Measurements from ENCODE around the gene FES.

The FES gene

DNA sequence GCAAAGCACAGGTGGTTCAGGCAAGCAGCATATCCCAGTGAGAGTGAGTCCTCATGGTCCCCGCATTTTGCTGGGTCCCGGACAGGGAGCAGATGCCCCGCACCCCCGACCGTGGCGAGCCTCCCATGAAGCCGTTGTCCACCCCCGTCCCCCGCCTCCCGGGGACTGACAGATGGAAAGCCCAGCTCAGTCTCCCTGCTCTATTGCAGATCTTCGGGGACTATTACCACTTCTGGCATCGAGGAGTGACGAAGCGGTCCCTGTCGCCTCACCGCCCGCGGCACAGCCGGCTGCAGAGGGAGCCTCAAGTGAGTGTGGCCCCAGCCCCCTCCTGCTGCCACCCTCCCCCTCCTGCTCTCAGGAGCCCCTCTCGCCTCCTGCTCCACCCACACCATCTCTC lies 8.3 kb upstream of the FES start:
- H3K27me3 ChIP-seq (replicated peaks; ENCODE audit: control insufficient read depth, insufficient read depth, low read length, poor library complexity, severe bottlenecking), result no peaks in the 10 kb centered on the region
- no peak for DNase-seq
- H3K27ac ChIP-seq (ENCODE audit: insufficient read depth, low read length, poor library complexity, severe bottlenecking), result no peak overlapping the region
- H3K4me3 ChIP-seq (ENCODE audit: insufficient read depth, low read depth, low read length, poor library complexity, severe bottlenecking), result no peak overlapping the region
- H3K36me3 ChIP-seq (ENCODE audit: control insufficient read depth, insufficient read depth, low read length), result peaks cover 49% of the 10 kb centered on the region
- no peaks in the 10 kb centered on the region for H3K9me3 ChIP-seq (ENCODE audit: control insufficient read depth, low read length)
- H3K4me1 ChIP-seq (ENCODE audit: control insufficient read depth, insufficient read depth, low read length, poor library complexity, severe bottlenecking), result peaks cover 26% of the 10 kb centered on the region

DNA sequence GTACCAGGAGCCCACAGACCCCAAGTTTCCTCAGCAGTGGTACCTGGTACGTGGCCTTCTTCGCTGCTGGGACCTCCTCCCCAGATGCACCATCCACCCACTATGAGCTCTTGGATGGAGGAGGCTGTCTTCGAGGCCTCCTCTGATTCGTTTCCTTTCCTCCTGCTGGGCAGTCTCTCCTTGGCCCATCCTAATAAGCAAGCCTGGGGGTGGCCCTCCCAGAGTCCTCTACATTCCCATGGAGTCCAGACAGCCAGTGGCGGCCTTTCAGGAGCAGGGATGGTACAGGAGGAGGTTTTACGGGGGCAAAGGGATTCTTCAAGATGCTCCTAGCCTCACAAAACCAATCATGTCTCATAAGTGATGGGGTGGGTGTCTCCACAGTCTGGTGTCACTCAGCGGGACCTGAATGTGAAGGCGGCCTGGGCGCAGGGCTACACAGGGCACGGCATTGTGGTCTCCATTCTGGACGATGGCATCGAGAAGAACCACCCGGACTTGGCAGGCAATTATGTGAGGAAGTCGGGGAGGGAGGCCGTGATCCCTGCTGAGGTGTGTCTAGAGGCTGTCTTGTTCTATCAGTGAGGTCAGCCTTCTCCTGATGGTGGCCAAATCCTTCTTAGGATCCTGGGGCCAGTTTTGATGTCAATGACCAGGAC lies 7.7 kb upstream of the FES start:
- no peak overlapping the region for H3K27ac ChIP-seq (ENCODE audit: insufficient read depth, low read length, poor library complexity, severe bottlenecking)

DNA sequence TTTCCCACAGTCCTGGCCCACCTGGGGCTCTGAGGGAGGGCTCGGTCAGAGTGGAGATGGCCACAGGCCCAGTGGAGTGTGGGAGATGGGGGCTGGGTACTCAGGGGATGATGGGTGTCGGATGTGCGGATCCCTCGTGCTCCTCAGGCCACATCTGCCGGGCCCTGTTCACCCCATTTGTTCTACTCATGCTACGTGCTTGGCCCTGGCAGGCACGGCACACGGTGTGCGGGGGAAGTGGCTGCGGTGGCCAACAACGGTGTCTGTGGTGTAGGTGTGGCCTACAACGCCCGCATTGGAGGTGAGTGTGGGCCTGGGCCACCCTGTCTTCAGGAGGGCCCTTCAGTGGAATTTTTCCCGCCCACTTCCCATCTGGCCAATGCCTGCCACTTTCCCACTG lies 7.0 kb upstream of the FES start:
- DNase-seq, result no peak
- Histone ChIP-seq H3K4me3 (ENCODE audit: insufficient read depth, low read depth, low read length, poor library complexity, severe bottlenecking) (no peak overlapping the region), H3K36me3 (ENCODE audit: control insufficient read depth, insufficient read depth, low read length) (peaks cover 58% of the 10 kb centered on the region)

More for the DNA sequence above, 7.7 kb upstream of the FES start:
- Histone ChIP-seq H3K4me3 (ENCODE audit: insufficient read depth, low read depth, low read length, poor library complexity, severe bottlenecking) (no peak overlapping the region), H3K9me3 (ENCODE audit: control insufficient read depth, low read length) (no peaks in the 10 kb centered on the region), H3K27me3 (replicated peaks; ENCODE audit: control insufficient read depth, insufficient read depth, low read length, poor library complexity, severe bottlenecking) (no peaks in the 10 kb centered on the region), H3K4me1 (ENCODE audit: control insufficient read depth, insufficient read depth, low read length, poor library complexity, severe bottlenecking) (peaks cover 25% of the 10 kb centered on the region), H3K36me3 (ENCODE audit: control insufficient read depth, insufficient read depth, low read length) (peaks cover 53% of the 10 kb centered on the region)
- DNase-seq, result no peak

DNA sequence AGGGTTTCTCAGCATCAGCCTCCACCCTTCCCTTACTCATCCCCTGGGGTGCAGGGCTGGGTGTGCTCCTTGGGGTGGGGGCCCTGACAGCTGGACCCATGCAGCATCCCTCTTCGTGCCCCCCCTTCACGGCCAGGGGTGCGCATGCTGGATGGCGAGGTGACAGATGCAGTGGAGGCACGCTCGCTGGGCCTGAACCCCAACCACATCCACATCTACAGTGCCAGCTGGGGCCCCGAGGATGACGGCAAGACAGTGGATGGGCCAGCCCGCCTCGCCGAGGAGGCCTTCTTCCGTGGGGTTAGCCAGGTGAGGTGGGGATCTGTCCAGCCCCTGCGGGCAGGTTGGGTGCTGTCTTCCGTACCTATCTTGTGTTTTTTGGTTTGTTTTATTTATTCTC lies 6.3 kb upstream of the FES start:
- H3K4me3 ChIP-seq (ENCODE audit: insufficient read depth, low read depth, low read length, poor library complexity, severe bottlenecking), result no peak overlapping the region
- H3K4me1 ChIP-seq (ENCODE audit: control insufficient read depth, insufficient read depth, low read length, poor library complexity, severe bottlenecking), result peaks cover 15% of the 10 kb centered on the region

More for the DNA sequence above, 7.0 kb upstream of the FES start:
- Histone ChIP-seq H3K9me3 (ENCODE audit: control insufficient read depth, low read length) (no peaks in the 10 kb centered on the region), H3K27ac (ENCODE audit: insufficient read depth, low read length, poor library complexity, severe bottlenecking) (no peak overlapping the region), H3K4me1 (ENCODE audit: control insufficient read depth, insufficient read depth, low read length, poor library complexity, severe bottlenecking) (peaks cover 22% of the 10 kb centered on the region), H3K27me3 (replicated peaks; ENCODE audit: control insufficient read depth, insufficient read depth, low read length, poor library complexity, severe bottlenecking) (no peaks in the 10 kb centered on the region)

GRCh38 chr15:90878660-90879059 lies 5.6 kb upstream of the FES start:
- DNase-seq, result no peak
- no peaks in the 10 kb centered on the region for H3K9me3 ChIP-seq (ENCODE audit: control insufficient read depth, low read length)
- H3K4me3 ChIP-seq (ENCODE audit: insufficient read depth, low read depth, low read length, poor library complexity, severe bottlenecking), result no peak overlapping the region
- no peaks in the 10 kb centered on the region for H3K27me3 ChIP-seq (replicated peaks; ENCODE audit: control insufficient read depth, insufficient read depth, low read length, poor library complexity, severe bottlenecking)
- H3K4me1 ChIP-seq (ENCODE audit: control insufficient read depth, insufficient read depth, low read length, poor library complexity, severe bottlenecking), result peaks cover 8% of the 10 kb centered on the region
- peaks cover 58% of the 10 kb centered on the region for H3K36me3 ChIP-seq (ENCODE audit: control insufficient read depth, insufficient read depth, low read length)
- no peak overlapping the region for H3K27ac ChIP-seq (ENCODE audit: insufficient read depth, low read length, poor library complexity, severe bottlenecking)

More for the DNA sequence above, 6.3 kb upstream of the FES start:
- H3K27ac ChIP-seq (ENCODE audit: insufficient read depth, low read length, poor library complexity, severe bottlenecking), result no peak overlapping the region
- H3K36me3 ChIP-seq (ENCODE audit: control insufficient read depth, insufficient read depth, low read length), result peaks cover 58% of the 10 kb centered on the region
- no peaks in the 10 kb centered on the region for H3K9me3 ChIP-seq (ENCODE audit: control insufficient read depth, low read length)
- H3K27me3 ChIP-seq (replicated peaks; ENCODE audit: control insufficient read depth, insufficient read depth, low read length, poor library complexity, severe bottlenecking), result no peaks in the 10 kb centered on the region
- DNase-seq, result no peak

DNA sequence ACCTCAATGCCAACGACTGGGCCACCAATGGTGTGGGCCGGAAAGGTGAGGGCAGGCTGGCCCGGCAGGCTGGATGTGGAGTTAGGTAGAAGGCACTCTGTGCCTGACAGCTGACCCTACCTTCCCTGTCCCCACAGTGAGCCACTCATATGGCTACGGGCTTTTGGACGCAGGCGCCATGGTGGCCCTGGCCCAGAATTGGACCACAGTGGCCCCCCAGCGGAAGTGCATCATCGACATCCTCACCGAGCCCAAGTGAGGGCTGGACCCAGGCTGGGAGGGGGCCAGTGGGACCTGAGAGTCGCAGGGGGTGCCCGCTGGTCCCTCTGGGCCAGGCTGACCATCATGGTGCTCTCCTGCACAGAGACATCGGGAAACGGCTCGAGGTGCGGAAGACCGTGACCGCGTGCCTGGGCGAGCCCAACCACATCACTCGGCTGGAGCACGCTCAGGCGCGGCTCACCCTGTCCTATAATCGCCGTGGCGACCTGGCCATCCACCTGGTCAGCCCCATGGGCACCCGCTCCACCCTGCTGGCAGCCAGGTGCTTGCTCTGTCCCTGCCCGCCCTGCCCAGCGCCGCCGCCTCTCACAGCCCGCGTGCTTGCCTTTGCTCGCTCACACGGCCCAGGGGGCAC lies 4.5 kb upstream of the FES start:
- Histone ChIP-seq H3K9me3 (ENCODE audit: control insufficient read depth, low read length) (no peaks in the 10 kb centered on the region), H3K27ac (ENCODE audit: insufficient read depth, low read length, poor library complexity, severe bottlenecking) (no peak overlapping the region), H3K4me1 (ENCODE audit: control insufficient read depth, insufficient read depth, low read length, poor library complexity, severe bottlenecking) (no peaks in the 10 kb centered on the region), H3K36me3 (ENCODE audit: control insufficient read depth, insufficient read depth, low read length) (peaks cover 58% of the 10 kb centered on the region), H3K4me3 (ENCODE audit: insufficient read depth, low read depth, low read length, poor library complexity, severe bottlenecking) (no peak overlapping the region), H3K27me3 (replicated peaks; ENCODE audit: control insufficient read depth, insufficient read depth, low read length, poor library complexity, severe bottlenecking) (no peaks in the 10 kb centered on the region)
- no peak for DNase-seq

DNA sequence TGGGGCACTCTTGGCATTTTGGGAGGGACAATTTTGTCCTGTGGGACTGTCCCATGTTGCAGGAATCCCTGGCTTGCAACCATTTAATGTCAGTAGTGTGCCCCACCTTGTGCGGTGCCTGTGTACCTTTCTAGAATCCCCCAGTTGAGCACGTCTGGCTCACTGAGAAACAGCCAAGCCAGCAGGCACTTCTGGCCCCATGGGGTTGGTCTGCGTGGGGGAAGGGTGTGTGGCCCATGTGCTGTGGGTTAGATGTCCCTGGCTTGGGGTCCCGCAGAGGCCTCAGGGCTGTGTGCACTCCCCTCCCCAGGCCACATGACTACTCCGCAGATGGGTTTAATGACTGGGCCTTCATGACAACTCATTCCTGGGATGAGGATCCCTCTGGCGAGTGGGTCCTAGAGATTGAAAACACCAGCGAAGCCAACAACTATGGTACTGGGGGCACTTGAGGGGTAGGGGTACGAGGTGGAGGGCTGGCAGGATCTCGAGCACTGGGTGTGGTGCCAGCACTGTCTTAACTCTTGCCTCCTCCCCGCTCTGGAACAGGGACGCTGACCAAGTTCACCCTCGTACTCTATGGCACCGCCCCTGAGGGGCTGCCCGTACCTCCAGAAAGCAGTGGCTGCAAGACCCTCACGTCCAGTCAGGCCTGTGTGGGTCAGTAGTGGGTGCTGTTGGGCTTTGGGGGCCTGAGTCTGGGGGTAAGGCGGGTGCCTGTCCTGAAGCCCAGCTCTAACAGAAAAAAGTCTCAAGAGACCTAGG lies 3.7 kb upstream of the FES start:
- Histone ChIP-seq H3K4me3 (ENCODE audit: insufficient read depth, low read depth, low read length, poor library complexity, severe bottlenecking) (no peak overlapping the region), H3K9me3 (ENCODE audit: control insufficient read depth, low read length) (no peaks in the 10 kb centered on the region), H3K27ac (ENCODE audit: insufficient read depth, low read length, poor library complexity, severe bottlenecking) (no peak overlapping the region), H3K4me1 (ENCODE audit: control insufficient read depth, insufficient read depth, low read length, poor library complexity, severe bottlenecking) (no peaks in the 10 kb centered on the region), H3K36me3 (ENCODE audit: control insufficient read depth, insufficient read depth, low read length) (peaks cover 58% of the 10 kb centered on the region), H3K27me3 (replicated peaks; ENCODE audit: control insufficient read depth, insufficient read depth, low read length, poor library complexity, severe bottlenecking) (no peaks in the 10 kb centered on the region)
- DNase-seq, result no peak

GRCh38 chr15:90881181-90881977 lies 2.9 kb upstream of the FES start:
- Histone ChIP-seq H3K4me1 (ENCODE audit: control insufficient read depth, insufficient read depth, low read length, poor library complexity, severe bottlenecking) (no peaks in the 10 kb centered on the region), H3K27ac (ENCODE audit: insufficient read depth, low read length, poor library complexity, severe bottlenecking) (no peak overlapping the region), H3K27me3 (replicated peaks; ENCODE audit: control insufficient read depth, insufficient read depth, low read length, poor library complexity, severe bottlenecking) (no peaks in the 10 kb centered on the region), H3K9me3 (ENCODE audit: control insufficient read depth, low read length) (no peaks in the 10 kb centered on the region), H3K36me3 (ENCODE audit: control insufficient read depth, insufficient read depth, low read length) (peaks cover 56% of the 10 kb centered on the region), H3K4me3 (ENCODE audit: insufficient read depth, low read depth, low read length, poor library complexity, severe bottlenecking) (no peak overlapping the region)
- DNase-seq, result no peak

DNA sequence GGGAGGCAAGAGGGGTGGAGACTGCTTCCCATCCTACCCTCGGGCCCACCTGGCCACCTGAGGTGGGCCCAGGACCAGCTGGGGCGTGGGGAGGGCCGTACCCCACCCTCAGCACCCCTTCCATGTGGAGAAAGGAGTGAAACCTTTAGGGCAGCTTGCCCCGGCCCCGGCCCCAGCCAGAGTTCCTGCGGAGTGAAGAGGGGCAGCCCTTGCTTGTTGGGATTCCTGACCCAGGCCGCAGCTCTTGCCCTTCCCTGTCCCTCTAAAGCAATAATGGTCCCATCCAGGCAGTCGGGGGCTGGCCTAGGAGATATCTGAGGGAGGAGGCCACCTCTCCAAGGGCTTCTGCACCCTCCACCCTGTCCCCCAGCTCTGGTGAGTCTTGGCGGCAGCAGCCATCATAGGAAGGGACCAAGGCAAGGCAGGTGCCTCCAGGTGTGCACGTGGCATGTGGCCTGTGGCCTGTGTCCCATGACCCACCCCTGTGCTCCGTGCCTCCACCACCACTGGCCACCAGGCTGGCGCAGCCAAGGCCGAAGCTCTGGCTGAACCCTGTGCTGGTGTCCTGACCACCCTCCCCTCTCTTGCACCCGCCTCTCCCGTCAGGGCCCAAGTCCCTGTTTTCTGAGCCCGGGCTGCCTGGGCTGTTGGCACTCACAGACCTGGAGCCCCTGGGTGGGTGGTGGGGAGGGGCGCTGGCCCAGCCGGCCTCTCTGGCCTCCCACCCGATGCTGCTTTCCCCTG lies 2.2 kb upstream of the FES start:
- DNase-seq, result no peak
- Histone ChIP-seq H3K27me3 (replicated peaks; ENCODE audit: control insufficient read depth, insufficient read depth, low read length, poor library complexity, severe bottlenecking) (no peaks in the 10 kb centered on the region), H3K4me1 (ENCODE audit: control insufficient read depth, insufficient read depth, low read length, poor library complexity, severe bottlenecking) (no peaks in the 10 kb centered on the region), H3K27ac (ENCODE audit: insufficient read depth, low read length, poor library complexity, severe bottlenecking) (no peak overlapping the region), H3K36me3 (ENCODE audit: control insufficient read depth, insufficient read depth, low read length) (peaks cover 48% of the 10 kb centered on the region), H3K9me3 (ENCODE audit: control insufficient read depth, low read length) (no peaks in the 10 kb centered on the region), H3K4me3 (ENCODE audit: insufficient read depth, low read depth, low read length, poor library complexity, severe bottlenecking) (no peak overlapping the region)
